ENCODE data around the gene PREP.

PREP gene

DNA sequence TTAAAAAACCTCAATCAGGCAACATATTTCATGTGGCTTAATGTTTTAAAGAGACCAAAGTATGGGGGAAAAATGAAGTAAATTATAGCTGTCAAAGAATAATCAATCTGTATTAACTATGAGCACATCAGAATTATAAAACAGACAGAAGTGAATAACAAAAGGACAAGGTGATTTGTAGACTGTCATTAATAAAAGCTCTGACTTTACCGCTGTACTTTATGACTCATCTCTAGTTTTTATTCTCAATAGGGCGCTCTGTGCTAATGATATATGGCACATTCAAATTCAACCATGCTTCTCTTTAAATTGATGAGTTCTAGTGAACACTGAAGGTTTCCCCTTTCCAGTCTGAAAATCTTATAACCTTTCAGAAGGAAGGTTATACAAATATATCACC, 72.0 kb downstream of the PREP start:
- TF ChIP-seq, protein P1, sequence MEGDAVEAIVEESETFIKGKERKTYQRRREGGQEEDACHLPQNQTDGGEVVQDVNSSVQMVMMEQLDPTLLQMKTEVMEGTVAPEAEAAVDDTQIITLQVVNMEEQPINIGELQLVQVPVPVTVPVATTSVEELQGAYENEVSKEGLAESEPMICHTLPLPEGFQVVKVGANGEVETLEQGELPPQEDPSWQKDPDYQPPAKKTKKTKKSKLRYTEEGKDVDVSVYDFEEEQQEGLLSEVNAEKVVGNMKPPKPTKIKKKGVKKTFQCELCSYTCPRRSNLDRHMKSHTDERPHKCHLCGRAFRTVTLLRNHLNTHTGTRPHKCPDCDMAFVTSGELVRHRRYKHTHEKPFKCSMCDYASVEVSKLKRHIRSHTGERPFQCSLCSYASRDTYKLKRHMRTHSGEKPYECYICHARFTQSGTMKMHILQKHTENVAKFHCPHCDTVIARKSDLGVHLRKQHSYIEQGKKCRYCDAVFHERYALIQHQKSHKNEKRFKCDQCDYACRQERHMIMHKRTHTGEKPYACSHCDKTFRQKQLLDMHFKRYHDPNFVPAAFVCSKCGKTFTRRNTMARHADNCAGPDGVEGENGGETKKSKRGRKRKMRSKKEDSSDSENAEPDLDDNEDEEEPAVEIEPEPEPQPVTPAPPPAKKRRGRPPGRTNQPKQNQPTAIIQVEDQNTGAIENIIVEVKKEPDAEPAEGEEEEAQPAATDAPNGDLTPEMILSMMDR (IDR thresholded peaks at IDR 0.05; ENCODE audit: poor library complexity, severe bottlenecking): no peak
- H3K27ac ChIP-seq (ENCODE audit: poor library complexity, severe bottlenecking): no peak overlapping the region
- no peak for DNase-seq (ENCODE audit: low spot score)
- no peaks in the 10 kb centered on the region for H3K27me3 ChIP-seq (ENCODE audit: insufficient read depth, poor library complexity, severe bottlenecking)
- H3K4me1 ChIP-seq (ENCODE audit: insufficient read depth, poor library complexity, severe bottlenecking): peaks cover 13% of the 10 kb centered on the region
- H3K36me3 ChIP-seq (ENCODE audit: low read depth): peaks cover 72% of the 10 kb centered on the region
- no peak for ATAC-seq (ENCODE audit: low read depth)
- H3K9me3 ChIP-seq (ENCODE audit: severe bottlenecking): no peaks in the 10 kb centered on the region
- no peak overlapping the region for H3K4me3 ChIP-seq (ENCODE audit: severe bottlenecking)

- TF ChIP-seq, protein P1 (IDR thresholded peaks at IDR 0.05; ENCODE audit: poor library complexity, severe bottlenecking): no peak
- Histone ChIP-seq H3K36me3 (ENCODE audit: low read depth) (peaks cover 76% of the 10 kb centered on the region), H3K9me3 (ENCODE audit: severe bottlenecking) (no peaks in the 10 kb centered on the region), H3K4me1 (ENCODE audit: insufficient read depth, poor library complexity, severe bottlenecking) (peaks cover 13% of the 10 kb centered on the region), H3K27me3 (ENCODE audit: insufficient read depth, poor library complexity, severe bottlenecking) (no peaks in the 10 kb centered on the region), H3K4me3 (ENCODE audit: severe bottlenecking) (no peak overlapping the region), H3K27ac (ENCODE audit: poor library complexity, severe bottlenecking) (no peak overlapping the region)
- ATAC-seq (ENCODE audit: low read depth) (no peak), DNase-seq (ENCODE audit: low spot score) (no peak)
These were observed 72.5 kb downstream of the PREP start for GRCh38 chr6:105330364-105330763.

- H3K4me1 ChIP-seq (ENCODE audit: insufficient read depth, poor library complexity, severe bottlenecking): peaks cover 17% of the 10 kb centered on the region
- H3K9me3 ChIP-seq (ENCODE audit: severe bottlenecking): no peaks in the 10 kb centered on the region
- H3K4me3 ChIP-seq (ENCODE audit: severe bottlenecking): no peak overlapping the region
- TF ChIP-seq, protein P1 (IDR thresholded peaks at IDR 0.05; ENCODE audit: poor library complexity, severe bottlenecking): no peak
- H3K27me3 ChIP-seq (ENCODE audit: insufficient read depth, poor library complexity, severe bottlenecking): no peaks in the 10 kb centered on the region
- ATAC-seq (ENCODE audit: low read depth) (peak; percentile 93), DNase-seq (ENCODE audit: low spot score) (no peak)
- H3K27ac ChIP-seq (ENCODE audit: poor library complexity, severe bottlenecking): peak overlapping the region; percentile 57
- H3K36me3 ChIP-seq (ENCODE audit: low read depth): peaks cover 86% of the 10 kb centered on the region
These were observed 75.8 kb downstream of the PREP start for GRCh38 chr6:105326833-105327770.

- DNase-seq (ENCODE audit: low spot score) (no peak), ATAC-seq (ENCODE audit: low read depth) (no peak)
- no peak overlapping the region for H3K4me3 ChIP-seq (ENCODE audit: severe bottlenecking)
- no peaks in the 10 kb centered on the region for H3K9me3 ChIP-seq (ENCODE audit: severe bottlenecking)
- H3K27ac ChIP-seq (ENCODE audit: poor library complexity, severe bottlenecking): peak overlapping the region; percentile 57
- H3K4me1 ChIP-seq (ENCODE audit: insufficient read depth, poor library complexity, severe bottlenecking): peaks cover 17% of the 10 kb centered on the region
- peaks cover 85% of the 10 kb centered on the region for H3K36me3 ChIP-seq (ENCODE audit: low read depth)
- H3K27me3 ChIP-seq (ENCODE audit: insufficient read depth, poor library complexity, severe bottlenecking): no peaks in the 10 kb centered on the region
- TF ChIP-seq, protein P1 (IDR thresholded peaks at IDR 0.05; ENCODE audit: poor library complexity, severe bottlenecking): no peak
These were observed 76.7 kb downstream of the PREP start for GRCh38 chr6:105326216-105326615.
